ENCODE measurements around the gene NUP85.
"Not testable (repeated sequence)": the region's sequence is repeated elsewhere in the genome, so short reads cannot be mapped to it uniquely, and the experiment has no call there.

NUP85 gene

GRCh38 chr17:75267411-75268232 lies 62.1 kb downstream of the NUP85 start:
- DNase-seq (ENCODE audit: low read depth, low spot score), result no peak

DNA sequence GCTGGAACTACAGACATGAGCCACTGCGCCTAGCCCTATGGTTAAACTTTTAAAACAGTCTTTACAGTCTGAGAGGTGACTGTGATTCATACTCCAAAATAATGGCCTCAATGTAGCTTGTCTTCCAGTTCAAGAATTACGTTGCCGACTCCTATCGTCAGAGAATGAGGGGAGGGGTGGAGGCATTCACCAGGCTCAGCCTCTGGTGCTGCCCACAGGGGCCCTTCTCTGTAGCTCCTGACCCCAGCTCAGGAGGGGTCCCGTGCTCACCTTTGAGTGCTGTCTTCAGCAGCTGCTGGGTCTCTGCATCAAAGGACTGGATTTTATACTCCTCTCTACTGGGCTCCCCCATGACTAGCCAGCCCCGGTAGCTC lies 64.4 kb downstream of the NUP85 start:
- no peak for DNase-seq (ENCODE audit: low read depth, low spot score)

- DNase-seq (ENCODE audit: low read depth, low spot score), result no peak
These were observed 64.9 kb downstream of the NUP85 start for GRCh38 chr17:75270218-75270965.

GRCh38 chr17:75270966-75271232 lies 65.4 kb downstream of the NUP85 start, which contains the start of gene MIF4GD:
Gene MIF4GD, minus strand, starts transcription at chr17:75271231. Its CDS starts 1,036 bp downstream, at chr17:75270195.
- DNase-seq (ENCODE audit: low read depth, low spot score), result no peak

- no peak for DNase-seq (ENCODE audit: low read depth, low spot score)
These were observed 65.9 kb downstream of the NUP85 start for GRCh38 chr17:75271233-75271954.

- no peak for DNase-seq (ENCODE audit: low read depth, low spot score)
These were observed 66.7 kb downstream of the NUP85 start for GRCh38 chr17:75271955-75272847.

DNA sequence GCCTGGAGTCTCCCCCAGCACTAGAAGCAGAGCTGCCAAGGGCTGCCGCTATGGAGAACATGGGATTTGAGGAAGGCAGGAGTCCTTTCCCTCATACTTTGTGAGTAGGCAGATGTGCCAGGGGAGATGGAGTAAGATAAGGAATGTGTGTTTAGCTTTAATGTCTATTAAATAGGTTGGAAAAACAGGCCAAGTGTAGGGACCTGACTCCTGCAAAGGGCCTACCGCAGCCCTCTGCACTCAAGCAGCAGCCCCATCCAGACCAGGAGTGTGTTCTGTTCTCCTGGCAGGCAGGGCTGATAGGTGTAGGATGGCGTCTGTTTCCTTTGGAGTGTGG lies 67.3 kb downstream of the NUP85 start:
- DNase-seq (ENCODE audit: low read depth, low spot score), result no peak

GRCh38 chr17:75273977-75274708 lies 68.7 kb downstream of the NUP85 start:
- DNase-seq (ENCODE audit: low read depth, low spot score), result no peak

DNA sequence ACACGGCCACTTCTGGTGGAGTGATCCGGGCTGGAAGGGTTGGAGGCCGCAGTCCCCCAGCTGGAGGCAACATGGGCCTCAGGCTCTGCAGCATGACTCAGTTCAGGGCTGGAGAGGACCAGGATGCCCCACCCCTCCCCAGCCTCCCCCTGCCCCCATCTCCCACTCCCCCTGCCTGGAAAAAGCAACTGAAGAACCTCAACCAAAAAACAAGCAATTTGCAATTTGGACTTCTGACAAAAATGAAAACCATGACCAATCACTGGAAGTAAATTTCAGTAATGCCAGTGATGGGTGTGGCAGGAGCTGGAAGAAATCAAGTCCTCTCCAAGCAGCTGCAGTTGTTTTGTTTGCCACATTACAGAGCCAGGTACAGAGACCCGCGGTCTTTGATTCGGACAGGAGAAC lies 72.2 kb downstream of the NUP85 start:
- no peak for DNase-seq (ENCODE audit: low read depth, low spot score)

- DNase-seq (ENCODE audit: low read depth, low spot score), result not testable (repeated sequence)
These were observed 74.7 kb downstream of the NUP85 start for GRCh38 chr17:75280189-75280588.

GRCh38 chr17:75285123-75285522 lies 79.6 kb downstream of the NUP85 start:
- no peak for DNase-seq (ENCODE audit: low read depth, low spot score)

Measured in brain pericyte (primary cell).